HepG2 (cell line): Measurements from ENCODE around the gene NPAS2. TPM values are rescaled to one million over a fixed set of nuclear protein-coding genes. Genes with fewer than 3 reads are reported as not detected.

ENCODE experiments used
- ATAC-seq: fragments of 200-7000 bp; cut with Tn5 transposase; 3 replicates; pipeline ENCODE4 v1.9.1; 2020; ENCODE audit warnings: mild to moderate bottlenecking, moderate library complexity
- BruUV-seq: library from RNA; stranded (reverse); fragments of 400-500 nt; replicated peaks from 2 replicates; lab custom pipeline; 2021; lab: Mats Ljungman, UMichigan
- CTCF ChIA-PET: fragments of 300-600 bp; formaldehyde crosslinking; extraction: SDS; loops from one replicate; lab custom pipeline; 2021; ENCODE audit warnings: low total read pairs, inconsistent platforms, low intra/inter-chr PET ratio; lab: Yijun Ruan, JAX
- POLR2A ChIA-PET: fragments of 350-600 bp; sonication (Branson Sonifier 250); formaldehyde crosslinking; loops from one replicate; lab custom pipeline; 2020; ENCODE audit warnings: antibody characterized with exemption, inconsistent platforms; lab: Yijun Ruan, JAX
- DNase-seq: peaks from one replicate; pipeline ENCODE4 v3.0.0-alpha.2; 2015; ENCODE audit warnings: low spot score
- FAIRE-seq: peaks from 3 replicates; lab custom pipeline; 2011; peaks lifted over from hg19 to GRCh38; lab: Jason Lieb, UNC
- H2AFZ ChIP-seq: one replicate; pipeline ENCODE4 v1.6.1; 2011; ENCODE audit warnings: low read length, inconsistent platforms
- H3K27ac ChIP-seq: fragments of 300-600 bp; 3 replicates; pipeline ENCODE4 v1.8.0; 2011; ENCODE audit warnings: mixed run types, mild to moderate bottlenecking, mixed read lengths, low read length, inconsistent platforms; ENCODE audit not compliant: insufficient read depth; ENCODE audit errors: extremely low read length
- H3K27me3 ChIP-seq, 2 experiments: fragments of 200-600 bp in 1 of 2; 2 replicates in 1 of 2; 3 replicates in 1 of 2; pipeline versions ENCODE4 v1.6.0 to v1.8.0; 2011; ENCODE audit warnings: low read length in 2 of 2, mild to moderate bottlenecking in 2 of 2, moderate library complexity in 2 of 2, inconsistent platforms in 1 of 2; ENCODE audit not compliant: insufficient read depth in 2 of 2, control insufficient read depth in 1 of 2
- H3K36me3 ChIP-seq, 2 experiments: fragments of 200-600 bp in 1 of 2; replicated peaks in 1 of 2; 2 replicates in 1 of 2; 3 replicates in 1 of 2; pipeline versions ENCODE4 v1.5.1 to v1.8.0; 2011; ENCODE audit warnings: low read length in 2 of 2, inconsistent platforms in 1 of 2; ENCODE audit not compliant: insufficient read depth in 2 of 2, control insufficient read depth in 1 of 2
- H3K4me1 ChIP-seq: 2 replicates; pipeline ENCODE4 v1.5.1; 2012; ENCODE audit warnings: low read length, inconsistent platforms; ENCODE audit not compliant: insufficient read depth
- H3K4me2 ChIP-seq: 2 replicates; pipeline ENCODE4 v1.6.0; 2011; ENCODE audit warnings: low read depth, low read length, inconsistent platforms
- H3K4me3 ChIP-seq, 3 experiments: fragments of 200-600 bp in 1 of 3; sonication (generic), shearing (Covaris generic) in 1 of 3; replicated peaks in 1 of 3; 2 replicates each; pipeline ENCODE4 v1.5.1; 2011 to 2016; ENCODE audit warnings: low read length in 3 of 3, inconsistent platforms in 2 of 3, low read depth in 2 of 3, mild to moderate bottlenecking in 2 of 3, control low read depth in 1 of 3, mixed read lengths in 1 of 3; ENCODE audit not compliant: insufficient read depth in 1 of 3
- H3K79me2 ChIP-seq: one replicate; pipeline ENCODE4 v1.6.1; 2011; ENCODE audit warnings: low read length, inconsistent platforms; ENCODE audit not compliant: insufficient read depth
- H3K9ac ChIP-seq: 2 replicates; pipeline ENCODE4 v1.6.0; 2011; ENCODE audit warnings: mild to moderate bottlenecking, low read depth, low read length, inconsistent platforms; ENCODE audit not compliant: insufficient read depth
- H3K9me3 ChIP-seq: 2 replicates; pipeline ENCODE4 v1.5.1; 2012; ENCODE audit warnings: mild to moderate bottlenecking, low read length
- H4K20me1 ChIP-seq: 2 replicates; pipeline ENCODE4 v1.6.0; 2011; ENCODE audit warnings: inconsistent platforms, mild to moderate bottlenecking, low read length, moderate library complexity; ENCODE audit not compliant: insufficient read depth
- HOXA3 ChIP-seq: sonication (generic); formaldehyde crosslinking; IDR thresholded peaks from 2 replicates; pipeline ENCODE4 v1.5.0; 2020; ENCODE audit warnings: missing genetic modification reagents
- KLF16 ChIP-seq, 2 experiments: sonication (generic) in 1 of 2; formaldehyde crosslinking in 1 of 2; IDR thresholded peaks; 2 replicates each; pipeline versions ENCODE4 v1.6.1 to v1.8.0; 2016 to 2023; ENCODE audit warnings: missing genetic modification reagents in 2 of 2, missing compliant biosample characterization in 1 of 2
- MAFK ChIP-seq, 2 experiments: IDR thresholded peaks in 1 of 2; conservative IDR thresholded peaks in 1 of 2; 2 replicates each; pipeline ENCODE4 v1.6.1; 2011; ENCODE audit warnings: improper control_type of control experiment in 2 of 2, low read length in 2 of 2
- MAZ ChIP-seq, 2 experiments: sonication (generic) in 1 of 2; formaldehyde crosslinking in 1 of 2; IDR thresholded peaks; 2 replicates each; pipeline versions ENCODE4 v1.5.0 to v1.6.1; 2012 to 2020; ENCODE audit warnings: low read depth in 2 of 2, mild to moderate bottlenecking in 2 of 2, borderline replicate concordance in 1 of 2, improper control_type of control experiment in 1 of 2, low read length in 1 of 2, missing genetic modification reagents in 1 of 2, moderate library complexity in 1 of 2
- NPAS2 ChIP-seq: sonication (generic); formaldehyde crosslinking; IDR thresholded peaks from 2 replicates; pipeline ENCODE4 v1.8.0; 2022; ENCODE audit warnings: mild to moderate bottlenecking, missing genetic modification reagents, borderline replicate concordance
- RAD21 ChIP-seq: fragments of 450-650 bp; formaldehyde crosslinking; IDR thresholded peaks from 2 replicates; pipeline ENCODE4 v1.5.0; 2020; ENCODE audit warnings: mild to moderate bottlenecking
- RBFOX2 ChIP-seq: fragments of 200-400 bp; formaldehyde crosslinking; IDR thresholded peaks from 2 replicates; pipeline ENCODE4 v1.6.1; 2017; ENCODE audit warnings: low read depth, mild to moderate bottlenecking, low read length
- SALL1 ChIP-seq: sonication (generic); formaldehyde crosslinking; IDR thresholded peaks from 2 replicates; pipeline ENCODE4 v1.8.0; 2022; ENCODE audit warnings: mild to moderate bottlenecking, missing genetic modification reagents
- TFDP1 ChIP-seq: IDR thresholded peaks from 2 replicates; pipeline ENCODE4 v1.6.1; 2016; ENCODE audit warnings: missing compliant biosample characterization, missing genetic modification reagents, borderline replicate concordance
- TGIF2 ChIP-seq: IDR thresholded peaks from 2 replicates; pipeline ENCODE4 v1.6.1; 2016; ENCODE audit warnings: control low read depth, missing compliant biosample characterization
- TRAFD1 ChIP-seq: sonication (generic); formaldehyde crosslinking; IDR thresholded peaks from 2 replicates; pipeline ENCODE4 v1.5.1; 2020; ENCODE audit warnings: missing genetic modification reagents, mild to moderate bottlenecking, borderline replicate concordance
- YEATS2 ChIP-seq: sonication (generic); formaldehyde crosslinking; IDR thresholded peaks from 2 replicates; pipeline ENCODE4 v1.4.0; 2020; ENCODE audit warnings: missing genetic modification reagents, borderline replicate concordance
- YY1 ChIP-seq: IDR thresholded peaks from 2 replicates; pipeline ENCODE4 v1.6.1; 2011; ENCODE audit warnings: low read length, low read depth, moderate library complexity, mild to moderate bottlenecking; ENCODE audit not compliant: insufficient read depth, insufficient replicate concordance
- ZFY ChIP-seq: sonication (generic); formaldehyde crosslinking; IDR thresholded peaks from 2 replicates; pipeline ENCODE4 v1.4.0; 2020; ENCODE audit warnings: missing genetic modification reagents
- ZNF496 ChIP-seq: sonication (generic); formaldehyde crosslinking; IDR thresholded peaks from 2 replicates; pipeline ENCODE4 v1.8.1; 2023; ENCODE audit warnings: mild to moderate bottlenecking, moderate library complexity, missing genetic modification reagents; ENCODE audit not compliant: insufficient replicate concordance
- ZNF549 ChIP-seq: sonication (generic); formaldehyde crosslinking; IDR thresholded peaks from 2 replicates; pipeline ENCODE4 v1.5.0; 2020; ENCODE audit warnings: missing genetic modification reagents
- ZNF558 ChIP-seq: sonication (generic); formaldehyde crosslinking; IDR thresholded peaks from 2 replicates; pipeline ENCODE4 v1.9.0; 2022; ENCODE audit warnings: mild to moderate bottlenecking, missing genetic modification reagents, borderline replicate concordance
- ZNF619 ChIP-seq: sonication (generic); formaldehyde crosslinking; IDR thresholded peaks from 2 replicates; pipeline ENCODE4 v1.4.0; 2020; ENCODE audit warnings: mild to moderate bottlenecking, missing genetic modification reagents
- ZNF768 ChIP-seq: sonication (generic); formaldehyde crosslinking; IDR thresholded peaks from 2 replicates; pipeline ENCODE4 v1.4.0; 2020; ENCODE audit warnings: missing genetic modification reagents
- ZNF777 ChIP-seq: sonication (generic); formaldehyde crosslinking; IDR thresholded peaks from 2 replicates; pipeline ENCODE4 v1.4.0; 2020; ENCODE audit warnings: missing genetic modification reagents
- WGBS: methylation state at CpG from one replicate; pipeline ENCODE4 v1.1.6; 2017; ENCODE audit warnings: low lambda C conversion rate; 5-methylcytosine and 5-hydroxymethylcytosine counted together
- in situ Hi-C: cut with HindIII; loops from 2 replicates; pipeline ENCODE4 v1.10.0; 2017; ENCODE audit warnings: low pct_unique_long_range_greater_than_20kb; ENCODE audit not compliant: extremely low pct_ligation_motif_present
- intact Hi-C: fragments of 100-400 bp; cut with micrococcal nuclease; formaldehyde crosslinking; loops from one replicate; pipeline ENCODE4 v1.10.0; 2022; ENCODE audit not compliant: unreplicated experiment
- polyA plus RNA-seq, 8 experiments: library from polyadenylated mRNA; depleted of rRNA in 3 of 8; stranded (reverse) in 7 of 8; unstranded in 1 of 8; fragments of >200 nt; fragmentation: Illumina TruSeq in 4 of 8; extraction: Trizol in 4 of 8; gene quantifications; 2 replicates each; pipeline versions ENCODE4 v1.2.1 to v1.2.3, GENCODE V29; 2011 to 2016; ENCODE audit warnings: low read depth in 4 of 8, missing spikeins in 1 of 8, mixed read lengths in 1 of 8; ENCODE audit not compliant: insufficient read depth in 1 of 8
- total RNA-seq, 5 experiments: library from RNA; depleted of rRNA; stranded (reverse); fragments of >200 nt; fragmentation: Illumina TruSeq; extraction: Trizol; gene quantifications; 2 replicates each; pipeline ENCODE4 v1.2.3, GENCODE V29; 2016; ENCODE audit warnings: low read depth in 1 of 5

NPAS2 gene
- total and polyA plus RNA-seq, 2 of the 13 experiments (the other 11 are each of a cell fraction or from before 2014, with no cell fraction given), result 14.8 to 37.5 TPM

GRCh38 chr2:100818606-100819369 is 1.2 kb upstream of the NPAS2 start (continued):
- TF ChIP-seq SALL1 (CRISPR knock-in tag) (peak; percentile 74), MAFK (conservative IDR thresholded peaks at IDR 0.05 in 1 of 2, IDR thresholded peaks at IDR 0.05 in 1 of 2; ENCODE audit: low read length in 2 of 2) (no peak), ZNF768 (peak; percentile 56; the same call in 1 of the 2 replicates), TRAFD1 (0 out of 2 replicates have a peak, but pooled peaks have one; percentile 24), YEATS2 (CRISPR knock-in tag) (peak; percentile 47; the same call in 1 of the 2 replicates)

- Histone ChIP-seq H3K9me3 (no peaks in the 10 kb centered on the region), H3K4me3 (peak overlapping the region; percentile 76 to 96 (median 87)), H3K27me3 (no peaks in the 10 kb centered on the region; a peak in 1 of 5 replicates), H2AFZ (no peak overlapping the region), H3K36me3 (0 out of 5 replicates have a peak, but pooled peaks cover 0 to 2% of the 10 kb centered on the region in 2 experiments), H3K79me2 (peaks cover 50% of the 10 kb centered on the region), H3K4me2 (peak overlapping the region; percentile 89), H3K4me1 (peaks cover 71% of the 10 kb centered on the region), H3K27ac (peak overlapping the region; percentile 67), H3K9ac (peak overlapping the region; percentile 93), H4K20me1 (peaks cover 18% of the 10 kb centered on the region)
- DNase-seq (no peak), ATAC-seq (no peak), FAIRE-seq (no peak)
- POLR2A ChIA-PET, result interaction anchor here (1.5 to 2.3 kb wide), 3 partner anchors 40 to 66 kb away, joined by 4 to 14 read pairs (median 6); no protein-coding TSS in a partner anchor
- BruUV-seq, result no TSS peak
- CTCF ChIA-PET, result no interaction called here
- 0% methylated on average over 5 of the region's 43 CpGs for whole genome bisulfite sequencing
- in situ Hi-C loops, result loop anchor here (5.0 kb wide), 2 partner anchors 62 to 88 kb away; no protein-coding TSS in a partner anchor
- intact Hi-C loops, result loop anchor here (2.0 kb wide), 1 partner anchor 55 kb away; no protein-coding TSS in a partner anchor
- TF ChIP-seq ZNF619 (CRISPR knock-in tag) (no peak), KLF16 (CRISPR knock-in tag; IDR thresholded peaks at IDR 0.05) (no peak), ZNF549 (CRISPR knock-in tag) (0 out of 2 replicates have a peak, but pooled peaks have one; percentile 15), NPAS2 (CRISPR knock-in tag) (no peak), ZNF558 (peak; percentile 14; the same call in 1 of the 2 replicates), TFDP1 (CRISPR knock-in tag) (0 out of 2 replicates have a peak, but pooled peaks have one; percentile 6), ZFY (CRISPR knock-in tag) (0 out of 2 replicates have a peak, but pooled peaks have one; percentile 50), RBFOX2 (peak; percentile 81), MAZ (IDR thresholded peaks at IDR 0.05; ENCODE audit: borderline replicate concordance, low read depth, low read length) (0 out of 2 replicates have a peak, but pooled peaks have one; percentile 3), MAZ (CRISPR knock-in tag; IDR thresholded peaks at IDR 0.05; ENCODE audit: low read depth) (0 out of 2 replicates have a peak, but pooled peaks have one; percentile 27), YY1 (peak; percentile 22), HOXA3 (CRISPR knock-in tag) (0 out of 2 replicates have a peak, but pooled peaks have one; percentile 14), ZNF777 (CRISPR knock-in tag) (peak; percentile 57; the same call in 1 of the 2 replicates), TGIF2 (CRISPR knock-in tag) (no peak), ZNF496 (CRISPR knock-in tag) (no peak), RAD21 (CRISPR knock-in tag) (peak; percentile 50; the same call in 1 of the 2 replicates)
Observed at GRCh38 chr2:100820273-100820522, 259 bp downstream of the NPAS2 start.
